Measurements from ENCODE around the gene KLF16.

GRCh38 chr19:1911995-1912394 is 48.6 kb upstream of the KLF16 start:
- TF ChIP-seq, protein P1, sequence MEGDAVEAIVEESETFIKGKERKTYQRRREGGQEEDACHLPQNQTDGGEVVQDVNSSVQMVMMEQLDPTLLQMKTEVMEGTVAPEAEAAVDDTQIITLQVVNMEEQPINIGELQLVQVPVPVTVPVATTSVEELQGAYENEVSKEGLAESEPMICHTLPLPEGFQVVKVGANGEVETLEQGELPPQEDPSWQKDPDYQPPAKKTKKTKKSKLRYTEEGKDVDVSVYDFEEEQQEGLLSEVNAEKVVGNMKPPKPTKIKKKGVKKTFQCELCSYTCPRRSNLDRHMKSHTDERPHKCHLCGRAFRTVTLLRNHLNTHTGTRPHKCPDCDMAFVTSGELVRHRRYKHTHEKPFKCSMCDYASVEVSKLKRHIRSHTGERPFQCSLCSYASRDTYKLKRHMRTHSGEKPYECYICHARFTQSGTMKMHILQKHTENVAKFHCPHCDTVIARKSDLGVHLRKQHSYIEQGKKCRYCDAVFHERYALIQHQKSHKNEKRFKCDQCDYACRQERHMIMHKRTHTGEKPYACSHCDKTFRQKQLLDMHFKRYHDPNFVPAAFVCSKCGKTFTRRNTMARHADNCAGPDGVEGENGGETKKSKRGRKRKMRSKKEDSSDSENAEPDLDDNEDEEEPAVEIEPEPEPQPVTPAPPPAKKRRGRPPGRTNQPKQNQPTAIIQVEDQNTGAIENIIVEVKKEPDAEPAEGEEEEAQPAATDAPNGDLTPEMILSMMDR (IDR thresholded peaks at IDR 0.05), result no peak
- no peak for TF ChIP-seq POLR2A (IDR thresholded peaks at IDR 0.05)
